CD4-positive, CD25-positive, alpha-beta regulatory T cell (primary cell): ENCODE measurements around the gene TTC4. TPM values are rescaled to one million over a fixed set of nuclear protein-coding genes. Genes with fewer than 3 reads are reported as not detected.
A peak's percentile ranks its signal among the peaks of the same experiment; 100 is the strongest.

Source experiments
- ATAC-seq, 2 donors: fragments of 150-1000 bp; cut with Tn5 transposase; one replicate each; pipeline ENCODE4 v1.10.0; 2021; ENCODE audit warnings: low read depth in 2 of 2, moderate number of reproducible peaks in 2 of 2, moderate library complexity in 1 of 2
- DNase-seq, 3 donors: peaks; one replicate each; pipeline versions ENCODE4 v3.0.0 to v3.0.0-alpha.2; 2012 to 2022; ENCODE audit warnings: mixed read lengths in 1 of 3
- H3K27ac ChIP-seq: one replicate; pipeline ENCODE4 v1.7.0; 2013; ENCODE audit warnings: mild to moderate bottlenecking, low read length; ENCODE audit not compliant: insufficient read depth, poor library complexity, severe bottlenecking
- H3K27me3 ChIP-seq: one replicate; pipeline ENCODE4 v1.7.0; 2013; ENCODE audit warnings: low read length; ENCODE audit not compliant: control insufficient read depth, insufficient read depth
- H3K36me3 ChIP-seq: one replicate; pipeline ENCODE4 v1.7.0; 2013; ENCODE audit warnings: mild to moderate bottlenecking, low read length, moderate library complexity; ENCODE audit not compliant: control insufficient read depth, insufficient read depth
- H3K4me1 ChIP-seq: 2 replicates; pipeline ENCODE4 v1.7.0; 2013; ENCODE audit warnings: mild to moderate bottlenecking, low read length; ENCODE audit not compliant: insufficient read depth, control insufficient read depth, poor library complexity, severe bottlenecking
- H3K4me3 ChIP-seq: one replicate; pipeline ENCODE4 v1.7.0; 2013; ENCODE audit warnings: low read depth, mild to moderate bottlenecking, low read length, moderate library complexity
- H3K9me3 ChIP-seq, 2 experiments: 1 replicate in 1 of 2; 2 replicates in 1 of 2; pipeline ENCODE4 v1.7.0; 2013; ENCODE audit warnings: low read length in 2 of 2, mild to moderate bottlenecking in 1 of 2, moderate library complexity in 1 of 2; ENCODE audit not compliant: control insufficient read depth in 2 of 2
- H3K27ac Mint-ChIP-seq, 3 donors: one replicate each; pipeline ENCODE4 v1.8.0; 2020 to 2022; ENCODE audit warnings: mild to moderate bottlenecking in 3 of 3, mixed read lengths in 3 of 3, moderate library complexity in 2 of 3
- H3K27me3 Mint-ChIP-seq: one replicate; pipeline ENCODE4 v1.8.0; 2022; ENCODE audit warnings: mild to moderate bottlenecking, mixed read lengths
- H3K36me3 Mint-ChIP-seq: one replicate; pipeline ENCODE4 v1.8.0; 2020; ENCODE audit warnings: mixed read lengths
- H3K4me1 Mint-ChIP-seq, 4 donors: one replicate each; pipeline ENCODE4 v1.8.0; 2020 to 2022; ENCODE audit warnings: mixed read lengths in 4 of 4, mild to moderate bottlenecking in 1 of 4
- H3K4me3 Mint-ChIP-seq, 4 donors: one replicate each; pipeline ENCODE4 v1.8.0; 2020 to 2022; ENCODE audit warnings: mild to moderate bottlenecking in 4 of 4, mixed read lengths in 4 of 4, moderate library complexity in 3 of 4
- H3K9me3 Mint-ChIP-seq, 7 donors: one replicate each; pipeline ENCODE4 v1.8.0; 2020 to 2022; ENCODE audit warnings: mixed read lengths in 7 of 7, mild to moderate bottlenecking in 3 of 7, moderate library complexity in 2 of 7
- polyA plus RNA-seq, 4 donors: library from polyadenylated mRNA; unstranded; fragments of 300-500 nt; fragmentation: Illumina TruSeq; gene quantifications; one replicate each; pipeline ENCODE4 v1.2.3, GENCODE V29; 2021
- total RNA-seq: library from RNA; stranded (reverse); gene quantifications from one replicate; pipeline ENCODE4 v1.2.3, GENCODE V29; 2022

The TTC4 gene
- total and polyA plus RNA-seq, 5 donors from 2014 or later = 7.7 to 27.1 (median 20.9) TPM

DNA sequence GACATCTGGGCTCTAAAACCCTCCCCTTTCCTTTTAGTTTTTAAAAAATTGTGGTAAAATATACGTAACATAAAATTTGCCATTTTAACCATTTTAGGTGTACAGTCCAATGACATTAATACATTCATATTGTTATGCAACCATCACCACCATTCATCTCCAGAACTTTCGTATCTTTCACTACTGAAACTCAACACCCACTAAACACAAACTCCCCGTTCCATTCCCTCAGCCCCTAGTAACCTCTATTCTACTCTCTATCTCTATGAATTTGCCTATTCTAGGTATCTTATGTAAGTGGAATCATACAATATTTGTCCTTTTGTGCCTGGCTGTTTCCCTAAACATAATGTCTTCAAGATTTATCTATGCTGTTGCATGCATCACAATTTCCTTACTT is 19.4 kb upstream of the TTC4 start:
- H3K27ac ChIP-seq = no peak overlapping the region
- no peaks in the 10 kb centered on the region for H3K9me3 ChIP-seq
- H3K4me1 Mint-ChIP-seq = no peaks in the 10 kb centered on the region
- DNase-seq (no peak), ATAC-seq (no peak)
- H3K27ac Mint-ChIP-seq = no peak overlapping the region
- no peak overlapping the region for H3K4me3 ChIP-seq
- no peaks in the 10 kb centered on the region for H3K36me3 ChIP-seq
- no peaks in the 10 kb centered on the region for H3K27me3 ChIP-seq
- H3K4me1 ChIP-seq = no peaks in the 10 kb centered on the region
- H3K36me3 Mint-ChIP-seq = no peaks in the 10 kb centered on the region
- no peaks in the 10 kb centered on the region for H3K9me3 Mint-ChIP-seq
- H3K27me3 Mint-ChIP-seq = peaks cover 4% of the 10 kb centered on the region
- H3K4me3 Mint-ChIP-seq = no peak overlapping the region

DNA sequence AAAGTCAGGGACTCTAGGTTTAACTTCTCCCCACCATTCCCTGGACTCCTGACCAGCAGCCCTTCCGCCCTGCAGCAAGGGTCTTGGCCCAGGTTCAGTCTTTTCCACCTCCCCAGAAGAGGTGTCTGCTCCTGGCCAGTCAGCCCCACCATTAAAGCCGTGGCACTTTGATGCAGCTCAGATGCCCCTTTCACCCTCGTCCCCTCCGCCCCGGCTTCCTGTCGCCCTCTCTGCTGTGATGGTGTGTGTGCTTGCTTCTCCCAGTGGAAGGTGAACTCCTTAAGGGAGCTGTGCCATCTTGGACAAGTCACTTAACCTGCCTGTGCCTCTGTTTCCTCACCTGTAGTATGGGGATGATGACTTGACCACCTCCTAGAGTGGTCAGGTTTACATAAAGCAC is 17.8 kb upstream of the TTC4 start:
- H3K9me3 ChIP-seq = no peaks in the 10 kb centered on the region
- no peak overlapping the region for H3K4me3 ChIP-seq
- H3K27me3 ChIP-seq = no peaks in the 10 kb centered on the region
- H3K4me1 ChIP-seq = no peaks in the 10 kb centered on the region
- Mint-ChIP-seq H3K27me3 (peaks cover 4% of the 10 kb centered on the region), H3K36me3 (no peaks in the 10 kb centered on the region), H3K27ac (no peak overlapping the region), H3K4me3 (no peak overlapping the region), H3K4me1 (no peaks in the 10 kb centered on the region), H3K9me3 (no peaks in the 10 kb centered on the region)
- no peaks in the 10 kb centered on the region for H3K36me3 ChIP-seq
- no peak overlapping the region for H3K27ac ChIP-seq
- DNase-seq = no peak
- no peak for ATAC-seq

DNA sequence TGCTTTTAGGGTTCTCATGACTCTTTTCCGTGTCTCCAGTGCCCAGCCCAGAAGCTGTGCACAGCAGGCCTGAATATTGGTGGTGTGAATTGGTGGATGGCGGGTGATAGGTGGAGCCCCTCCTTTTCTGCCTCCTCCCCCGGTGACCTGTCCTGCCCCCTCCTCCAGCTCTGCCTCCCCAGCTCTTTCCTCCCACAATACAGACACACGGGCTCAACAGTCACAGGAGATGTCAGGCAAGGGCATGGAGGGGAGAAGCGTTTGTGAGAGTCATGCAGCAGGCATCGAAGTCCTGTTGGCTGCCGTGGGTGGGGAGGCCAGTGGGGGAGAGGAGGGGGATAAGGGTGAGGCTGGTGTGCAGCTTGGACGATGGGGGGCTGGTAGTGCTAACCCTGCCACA is 17.3 kb upstream of the TTC4 start:
- Histone ChIP-seq H3K27ac (no peak overlapping the region), H3K9me3 (no peaks in the 10 kb centered on the region), H3K36me3 (no peaks in the 10 kb centered on the region), H3K4me1 (no peaks in the 10 kb centered on the region), H3K4me3 (no peak overlapping the region), H3K27me3 (no peaks in the 10 kb centered on the region)
- no peak overlapping the region for H3K4me3 Mint-ChIP-seq
- peaks cover 5% of the 10 kb centered on the region for H3K27me3 Mint-ChIP-seq
- no peaks in the 10 kb centered on the region for H3K36me3 Mint-ChIP-seq
- H3K4me1 Mint-ChIP-seq = no peaks in the 10 kb centered on the region
- H3K9me3 Mint-ChIP-seq = no peaks in the 10 kb centered on the region
- no peak overlapping the region for H3K27ac Mint-ChIP-seq
- no peak for ATAC-seq
- no peak for DNase-seq

DNA sequence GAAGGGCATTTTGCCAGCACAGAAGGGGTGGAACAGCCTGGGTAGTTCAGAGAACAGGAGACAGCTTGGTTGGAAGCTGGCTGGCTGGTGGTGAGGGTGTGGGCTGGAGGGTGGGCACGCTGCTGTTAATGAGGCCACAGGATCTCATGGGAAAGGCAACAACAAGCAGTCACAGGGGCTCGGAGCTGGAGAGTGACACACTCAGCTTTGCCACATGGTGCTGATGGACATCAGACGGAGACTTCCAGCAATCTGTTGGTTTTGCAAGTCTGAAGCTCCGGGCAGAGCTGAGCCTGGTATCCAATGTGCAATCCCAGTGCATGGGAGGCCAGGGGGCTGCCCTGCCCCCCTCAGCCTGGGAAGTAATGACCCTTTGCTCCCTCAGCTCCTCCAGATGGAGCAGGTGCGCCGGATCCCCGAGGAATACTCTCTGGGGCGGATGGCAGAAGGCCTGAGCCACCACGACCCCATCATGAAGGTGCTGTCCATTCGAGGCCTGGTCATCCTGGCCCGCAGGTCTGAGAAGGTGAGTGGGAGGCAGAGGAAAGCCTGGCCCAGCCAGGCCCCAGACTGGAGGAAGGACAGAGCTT is 15.6 kb upstream of the TTC4 start:
- no peaks in the 10 kb centered on the region for H3K36me3 ChIP-seq
- no peaks in the 10 kb centered on the region for H3K9me3 ChIP-seq
- no peaks in the 10 kb centered on the region for H3K4me1 ChIP-seq
- H3K9me3 Mint-ChIP-seq = no peaks in the 10 kb centered on the region
- no peak overlapping the region for H3K27ac Mint-ChIP-seq
- no peaks in the 10 kb centered on the region for H3K36me3 Mint-ChIP-seq
- H3K27me3 ChIP-seq = no peaks in the 10 kb centered on the region
- ATAC-seq (no peak), DNase-seq (no peak)
- H3K4me1 Mint-ChIP-seq = no peaks in the 10 kb centered on the region
- H3K4me3 ChIP-seq = no peak overlapping the region
- peaks cover 8% of the 10 kb centered on the region for H3K27me3 Mint-ChIP-seq
- H3K27ac ChIP-seq = no peak overlapping the region
- no peak overlapping the region for H3K4me3 Mint-ChIP-seq

DNA sequence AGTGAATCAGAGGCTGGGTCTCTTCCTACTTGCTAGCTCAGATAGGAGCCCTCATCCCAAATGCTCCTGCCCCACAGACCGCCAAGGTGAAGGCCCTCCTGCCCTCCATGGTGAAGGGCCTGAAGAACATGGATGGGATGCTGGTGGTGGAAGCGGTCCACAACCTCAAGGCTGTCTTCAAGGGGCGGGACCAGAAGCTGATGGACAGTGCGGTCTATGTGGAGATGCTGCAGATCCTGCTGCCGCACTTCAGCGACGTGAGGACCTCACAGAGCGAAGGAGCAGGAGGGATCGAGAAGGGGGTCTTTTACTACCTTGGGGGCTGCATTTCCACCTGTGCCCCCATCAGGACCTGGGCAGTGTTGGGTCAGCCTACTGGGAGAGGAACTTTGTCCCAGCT is 14.6 kb upstream of the TTC4 start:
- Histone ChIP-seq H3K4me3 (no peak overlapping the region), H3K36me3 (no peaks in the 10 kb centered on the region)

DNA sequence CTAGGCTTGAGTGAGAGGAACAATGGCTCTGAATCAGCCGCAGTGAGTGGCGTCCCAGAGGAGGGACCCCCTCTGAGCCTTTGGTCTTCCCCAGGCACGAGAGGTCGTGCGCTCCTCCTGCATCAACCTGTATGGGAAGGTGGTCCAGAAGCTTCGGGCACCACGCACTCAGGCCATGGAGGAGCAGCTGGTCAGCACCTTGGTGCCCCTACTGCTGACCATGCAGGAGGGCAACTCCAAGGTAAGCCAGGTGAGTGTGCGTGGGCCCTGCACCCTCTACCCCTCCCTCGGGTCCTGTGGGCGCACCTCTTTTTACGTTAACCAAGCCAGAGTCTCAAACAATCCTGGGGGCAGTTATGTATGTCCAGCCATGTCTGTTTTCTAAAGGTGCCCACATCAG is 13.7 kb upstream of the TTC4 start:
- Histone ChIP-seq H3K27ac (no peak overlapping the region), H3K4me3 (no peak overlapping the region), H3K27me3 (no peaks in the 10 kb centered on the region), H3K4me1 (no peaks in the 10 kb centered on the region), H3K36me3 (no peaks in the 10 kb centered on the region), H3K9me3 (no peaks in the 10 kb centered on the region)
- Mint-ChIP-seq H3K4me3 (no peak overlapping the region), H3K4me1 (no peaks in the 10 kb centered on the region), H3K27me3 (peaks cover 4% of the 10 kb centered on the region), H3K9me3 (no peaks in the 10 kb centered on the region), H3K36me3 (no peaks in the 10 kb centered on the region), H3K27ac (peak overlapping the region in 1 of 3 donors; percentile 63)
- DNase-seq (no peak), ATAC-seq (no peak)

More for the DNA sequence above, 14.6 kb upstream of the TTC4 start:
- Mint-ChIP-seq H3K4me3 (no peak overlapping the region), H3K4me1 (no peaks in the 10 kb centered on the region), H3K27me3 (peaks cover 7% of the 10 kb centered on the region), H3K9me3 (no peaks in the 10 kb centered on the region), H3K27ac (no peak overlapping the region), H3K36me3 (no peaks in the 10 kb centered on the region)
- Histone ChIP-seq H3K27me3 (no peaks in the 10 kb centered on the region), H3K4me1 (no peaks in the 10 kb centered on the region), H3K27ac (no peak overlapping the region), H3K9me3 (no peaks in the 10 kb centered on the region)
- ATAC-seq (no peak), DNase-seq (no peak)

DNA sequence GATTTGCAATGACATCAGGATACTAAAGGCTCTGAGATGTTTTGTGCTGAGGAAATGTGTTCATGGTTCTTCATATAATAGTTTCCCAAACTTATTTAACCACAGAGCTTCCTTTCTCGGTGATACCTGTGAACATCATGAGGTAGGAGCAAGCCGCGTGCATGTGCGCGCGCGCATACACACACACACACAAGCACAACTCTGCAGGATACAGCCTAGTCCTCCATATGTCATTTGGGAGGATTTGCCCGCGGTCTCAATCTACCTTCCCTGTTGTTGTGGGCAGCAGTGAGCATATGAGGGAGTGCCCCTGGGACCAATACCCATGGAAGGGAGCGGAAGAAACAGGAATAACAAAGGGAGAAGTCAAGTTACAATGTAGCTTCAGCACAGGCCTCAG is 12.2 kb upstream of the TTC4 start:
- no peaks in the 10 kb centered on the region for H3K4me1 Mint-ChIP-seq
- no peaks in the 10 kb centered on the region for H3K4me1 ChIP-seq

DNA sequence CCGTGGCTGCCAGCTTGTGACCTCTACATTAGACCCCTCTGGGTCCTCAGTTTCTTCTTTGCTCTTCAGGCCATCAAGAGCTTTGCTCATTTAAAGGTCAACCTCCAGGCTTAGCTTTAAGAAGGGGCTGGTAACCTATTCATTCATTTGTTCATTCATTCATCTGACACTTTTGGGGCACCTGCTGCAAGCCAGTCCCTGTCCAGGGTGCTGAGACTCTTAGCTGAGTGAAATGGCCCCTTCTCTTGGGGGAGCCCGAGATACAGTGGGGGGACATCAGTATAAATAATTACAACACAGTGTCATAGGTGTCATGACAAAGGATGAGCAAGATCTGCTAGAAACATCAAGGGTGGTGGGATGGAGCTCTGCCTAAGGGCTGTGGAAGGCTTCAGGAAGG is 10.5 kb upstream of the TTC4 start:
- Histone ChIP-seq H3K9me3 (no peaks in the 10 kb centered on the region), H3K27me3 (no peaks in the 10 kb centered on the region), H3K36me3 (no peaks in the 10 kb centered on the region), H3K27ac (no peak overlapping the region), H3K4me1 (no peaks in the 10 kb centered on the region), H3K4me3 (no peak overlapping the region)
- H3K36me3 Mint-ChIP-seq = no peaks in the 10 kb centered on the region
- ATAC-seq (no peak), DNase-seq (no peak)
- H3K27ac Mint-ChIP-seq = no peak overlapping the region
- no peaks in the 10 kb centered on the region for H3K9me3 Mint-ChIP-seq
- H3K4me3 Mint-ChIP-seq = peak overlapping the region in 1 of 4 donors; percentile 56
- peaks cover 5% of the 10 kb centered on the region for H3K27me3 Mint-ChIP-seq
- H3K4me1 Mint-ChIP-seq = no peaks in the 10 kb centered on the region

More for the DNA sequence above, 12.2 kb upstream of the TTC4 start:
- no peak overlapping the region for H3K27ac ChIP-seq
- ATAC-seq (no peak), DNase-seq (no peak)
- no peak overlapping the region for H3K4me3 ChIP-seq
- Mint-ChIP-seq H3K4me3 (no peak overlapping the region), H3K9me3 (no peaks in the 10 kb centered on the region), H3K36me3 (no peaks in the 10 kb centered on the region), H3K27me3 (peaks cover 4% of the 10 kb centered on the region), H3K27ac (no peak overlapping the region)
- no peaks in the 10 kb centered on the region for H3K27me3 ChIP-seq
- no peaks in the 10 kb centered on the region for H3K9me3 ChIP-seq
- H3K36me3 ChIP-seq = no peaks in the 10 kb centered on the region
